ENCODE results near the gene C19orf47.

The C19orf47 gene

GRCh38 chr19:40273469-40274360 lies 74.5 kb downstream of the C19orf47 start:
- no peak for TF ChIP-seq CTCF (IDR thresholded peaks at IDR 0.05; ENCODE audit: borderline replicate concordance, control extremely low read depth, extremely low read depth, insufficient read depth, missing control alignments)
- in situ Hi-C loops (cut with MboI; ENCODE audit: low sequenced_read_pairs, unreplicated experiment), result no loop called here
- DNase-seq (ENCODE audit: low spot score), result no peak

GRCh38 chr19:40272261-40272660 lies 75.9 kb downstream of the C19orf47 start:
- DNase-seq (ENCODE audit: low spot score), result no peak
- no peak for TF ChIP-seq CTCF (IDR thresholded peaks at IDR 0.05; ENCODE audit: borderline replicate concordance, control extremely low read depth, extremely low read depth, insufficient read depth, missing control alignments)
- in situ Hi-C loops (cut with MboI; ENCODE audit: low sequenced_read_pairs, unreplicated experiment), result no loop called here

GRCh38 chr19:40271706-40272105 lies 76.5 kb downstream of the C19orf47 start:
- no peak for DNase-seq (ENCODE audit: low spot score)
- no peak for TF ChIP-seq CTCF (IDR thresholded peaks at IDR 0.05; ENCODE audit: borderline replicate concordance, control extremely low read depth, extremely low read depth, insufficient read depth, missing control alignments)
- in situ Hi-C loops (cut with MboI; ENCODE audit: low sequenced_read_pairs, unreplicated experiment), result no loop called here

DNA sequence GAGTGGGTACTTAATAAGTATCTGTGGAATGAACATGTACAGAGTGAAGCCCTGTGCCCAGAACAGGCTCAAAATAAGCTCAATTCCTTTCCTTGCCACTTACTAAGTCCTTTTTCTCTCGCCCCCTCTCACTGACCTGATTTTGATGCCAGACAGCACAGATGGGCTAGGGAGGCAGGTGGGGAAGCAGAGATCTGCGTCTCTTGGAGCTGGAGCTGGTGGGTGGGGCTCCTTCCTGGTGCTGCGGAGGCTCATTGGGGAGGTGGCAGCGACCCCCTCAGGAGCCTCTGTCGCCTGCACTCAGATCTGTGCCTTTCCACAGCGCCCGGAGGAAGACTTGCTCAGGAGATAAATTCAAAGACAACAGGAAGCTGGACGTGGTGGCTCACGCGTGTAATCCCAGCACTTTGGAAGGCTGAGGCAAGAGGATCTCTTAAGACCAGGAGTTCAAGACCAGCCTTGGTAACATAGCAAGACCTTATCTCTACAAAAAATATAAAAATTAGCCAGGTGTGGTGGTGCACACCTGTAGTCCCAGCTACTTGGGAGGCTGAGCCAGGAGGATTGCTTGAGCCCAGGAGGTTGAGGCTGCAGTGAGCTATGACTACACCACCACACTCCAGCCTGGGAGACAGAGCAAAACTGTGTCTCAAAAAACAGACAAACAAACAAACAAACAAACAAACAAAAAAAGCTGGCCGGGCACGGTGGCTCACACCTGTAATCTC lies 77.7 kb downstream of the C19orf47 start:
- in situ Hi-C loops (cut with MboI; ENCODE audit: low sequenced_read_pairs, unreplicated experiment), result no loop called here
- no peak for DNase-seq (ENCODE audit: low spot score)
- TF ChIP-seq CTCF (IDR thresholded peaks at IDR 0.05; ENCODE audit: borderline replicate concordance, control extremely low read depth, extremely low read depth, insufficient read depth, missing control alignments), result no peak
